HG02938 (cell line): ENCODE measurements around the gene NAA25.
A peak's percentile ranks its signal among the peaks of the same experiment; 100 is the strongest.
"Not testable (repeated sequence)": the region's sequence is repeated elsewhere in the genome, so short reads cannot be mapped to it uniquely, and the experiment has no call there.

ENCODE experiments used
- ATAC-seq: cut with Tn5 transposase; IDR thresholded peaks from one replicate; pipeline ENCODE4 v1.9.1; 2021; ENCODE audit warnings: mild to moderate bottlenecking, moderate library complexity; ENCODE audit not compliant: unreplicated experiment

NAA25 gene

DNA sequence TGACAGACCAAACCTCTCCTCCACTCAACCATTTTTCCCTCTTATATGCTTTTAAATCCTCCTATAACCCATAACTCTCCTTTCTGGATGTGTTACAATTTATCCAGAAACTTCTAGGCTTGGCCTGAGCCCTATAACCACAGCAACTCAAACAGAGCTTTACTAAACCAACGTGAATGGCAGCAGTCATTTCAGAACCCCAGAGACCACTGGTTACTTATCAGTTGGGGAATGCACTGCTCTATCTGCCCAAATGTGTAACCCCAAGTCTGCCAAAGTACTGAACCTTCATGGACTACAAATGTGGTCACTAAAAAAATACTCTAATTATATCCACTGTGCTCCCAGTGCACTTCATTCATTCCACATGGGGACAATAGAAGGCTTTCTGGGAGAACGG lies 42.0 kb downstream of the NAA25 start:
- no peak for ATAC-seq

DNA sequence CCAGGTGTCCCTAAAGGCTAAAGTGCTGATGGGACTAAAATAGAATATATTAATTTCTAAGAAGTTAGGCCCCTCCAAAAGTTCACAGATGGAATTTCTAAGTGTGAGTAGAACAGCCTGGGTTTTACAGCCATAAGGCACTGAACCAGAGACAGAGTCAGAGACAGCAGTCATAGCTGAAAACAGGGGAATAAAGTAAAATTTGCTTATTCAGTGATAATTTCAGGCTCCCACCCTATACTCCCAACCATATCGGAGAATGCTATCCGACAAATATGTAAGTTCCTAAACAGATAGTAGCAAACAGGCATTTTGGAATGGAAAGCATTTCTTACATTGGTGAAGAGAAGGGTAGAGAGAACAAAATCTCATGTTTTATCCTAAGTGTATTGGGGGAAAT lies 45.3 kb downstream of the NAA25 start:
- no peak for ATAC-seq

DNA sequence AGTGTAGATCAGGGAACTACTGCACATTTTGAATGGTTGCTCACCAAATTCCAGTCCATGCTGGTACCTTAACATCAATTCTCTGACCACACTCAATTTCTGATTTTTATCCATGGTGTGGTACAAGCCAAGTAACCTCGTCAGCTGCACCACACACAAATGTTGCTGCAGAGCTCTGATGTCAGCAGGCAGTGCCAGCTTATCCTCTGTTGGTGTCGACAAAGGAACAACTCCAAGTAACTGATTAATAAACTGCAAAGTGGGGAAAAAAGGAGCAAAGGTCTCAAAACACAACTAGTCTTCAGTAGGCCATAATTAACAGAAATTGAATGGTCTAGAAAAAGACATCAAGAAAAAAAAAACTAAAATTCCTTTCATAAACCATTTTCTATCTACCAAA lies 47.4 kb downstream of the NAA25 start:
- ATAC-seq: no peak

DNA sequence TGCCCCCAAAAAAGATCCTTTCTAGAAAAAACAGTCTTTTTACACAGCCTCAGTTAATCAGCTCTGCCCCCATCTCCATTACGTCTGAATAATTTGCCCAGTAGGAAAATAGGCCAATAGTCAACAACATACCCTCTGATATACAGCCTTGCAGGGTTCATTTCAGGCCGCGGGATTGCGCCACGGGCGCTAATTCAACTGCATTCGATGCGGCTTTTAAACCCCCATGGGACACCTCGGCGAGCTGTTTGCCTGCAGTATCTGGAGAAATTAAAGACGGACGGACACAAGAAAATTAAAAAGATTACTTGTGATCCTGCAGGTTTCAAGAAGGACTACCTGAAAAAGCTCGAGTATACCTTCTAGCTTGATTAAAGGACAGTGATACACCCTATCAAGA lies 59.2 kb downstream of the NAA25 start:
- no peak for ATAC-seq

DNA sequence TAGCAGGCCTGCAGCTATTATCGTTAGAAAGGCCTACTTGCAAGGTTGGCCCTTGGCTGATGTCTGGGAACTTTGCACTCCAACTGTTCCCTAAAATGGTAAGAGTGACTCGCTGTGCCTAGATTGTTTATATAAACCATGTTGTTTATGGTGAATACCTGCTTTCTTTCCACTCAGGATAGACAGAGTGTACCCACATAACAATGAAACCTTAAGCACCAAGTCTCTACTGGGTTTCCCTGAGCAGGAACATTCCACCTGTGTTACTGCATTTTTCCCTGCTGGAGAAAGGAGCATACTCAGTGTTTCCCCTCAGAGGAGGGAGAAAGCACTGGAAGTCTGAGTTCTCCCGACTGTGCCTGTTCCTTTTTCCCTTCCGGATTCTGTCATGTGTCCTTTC lies 62.6 kb downstream of the NAA25 start:
- no peak for ATAC-seq

DNA sequence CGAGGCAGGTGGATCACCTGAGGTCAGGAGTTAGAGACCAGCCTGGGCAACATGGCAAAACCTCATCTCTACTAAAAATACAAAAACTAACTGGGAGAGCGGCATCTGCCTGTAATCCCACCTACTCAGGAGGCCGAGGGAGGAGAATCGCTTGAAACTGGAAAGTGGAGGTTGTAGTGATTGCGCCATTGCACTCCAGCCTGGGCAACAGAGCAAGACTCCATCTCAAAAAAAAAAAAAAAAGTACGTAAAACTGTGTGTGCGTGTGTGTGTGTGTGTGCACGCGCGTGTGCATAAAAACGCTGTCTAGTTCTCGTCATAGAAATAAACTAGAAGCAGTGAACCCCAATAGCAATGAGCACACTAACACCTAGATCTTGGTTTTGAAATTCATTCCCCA lies 72.0 kb downstream of the NAA25 start:
- ATAC-seq: not testable (repeated sequence)

DNA sequence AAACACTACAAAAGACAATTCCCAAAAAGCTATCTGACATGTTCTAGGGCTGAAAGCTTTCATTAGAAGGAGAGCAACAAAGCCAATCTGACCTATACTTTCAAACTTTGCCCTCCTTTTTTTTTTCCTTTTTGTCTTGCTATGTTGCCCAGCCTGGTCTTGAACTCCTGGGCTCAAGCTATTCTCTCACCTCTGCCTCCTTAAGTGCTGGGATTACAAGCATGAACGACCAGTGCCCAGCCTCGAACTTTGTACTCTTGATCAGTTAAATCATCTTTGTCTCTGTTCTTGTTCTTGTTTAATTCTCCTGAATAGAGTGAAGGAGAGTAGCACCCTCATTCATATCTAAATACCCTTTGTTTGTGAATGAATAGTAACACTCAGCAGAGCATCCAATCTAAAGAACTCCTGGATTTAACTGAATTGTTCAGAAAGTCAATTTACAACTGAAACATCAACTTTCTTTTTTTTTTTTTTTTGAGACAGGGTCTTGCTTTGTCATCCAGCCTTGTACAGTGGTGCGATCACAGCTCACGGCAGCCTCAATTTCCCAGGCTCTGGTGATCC lies 73.3 kb downstream of the NAA25 start:
- no peak for ATAC-seq

DNA sequence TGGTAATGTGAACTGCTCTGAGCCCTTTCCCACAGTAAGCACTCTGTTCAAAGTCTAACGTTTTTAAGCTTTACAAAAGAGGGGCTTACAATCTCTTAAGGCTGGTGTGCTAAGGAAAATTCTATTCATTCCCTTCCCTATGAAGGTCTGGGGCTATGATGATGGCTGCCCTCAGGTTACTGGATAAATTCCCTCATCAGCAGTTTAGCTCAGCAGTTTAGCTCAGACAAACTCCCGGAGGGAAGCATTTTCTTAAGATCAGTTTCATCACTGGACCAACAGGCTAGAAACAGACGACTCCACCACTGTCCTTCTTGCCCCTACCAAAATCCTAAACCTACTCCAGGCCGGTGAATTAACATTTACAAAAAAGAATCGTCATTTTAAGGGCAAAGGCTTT lies 76.3 kb downstream of the NAA25 start:
- ATAC-seq: no peak

DNA sequence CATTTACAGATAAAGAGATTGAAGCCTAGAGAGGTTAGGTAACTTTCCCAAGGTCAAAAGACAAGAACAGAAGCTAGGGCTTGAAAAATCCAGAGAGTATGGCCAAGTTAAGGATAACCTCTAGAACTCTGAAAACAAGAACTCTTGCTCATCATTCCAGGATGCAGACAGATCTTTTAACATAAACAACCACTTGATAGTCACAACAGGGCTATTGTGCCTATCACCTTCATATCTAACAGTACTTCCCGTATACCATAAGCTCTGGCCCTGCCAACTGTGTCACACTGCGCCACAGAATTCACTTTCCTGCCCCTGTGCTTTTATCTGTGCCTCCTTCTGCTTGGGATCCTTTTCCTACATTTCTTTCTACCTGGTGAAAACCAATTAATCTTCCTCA lies 77.1 kb downstream of the NAA25 start:
- ATAC-seq: no peak

DNA sequence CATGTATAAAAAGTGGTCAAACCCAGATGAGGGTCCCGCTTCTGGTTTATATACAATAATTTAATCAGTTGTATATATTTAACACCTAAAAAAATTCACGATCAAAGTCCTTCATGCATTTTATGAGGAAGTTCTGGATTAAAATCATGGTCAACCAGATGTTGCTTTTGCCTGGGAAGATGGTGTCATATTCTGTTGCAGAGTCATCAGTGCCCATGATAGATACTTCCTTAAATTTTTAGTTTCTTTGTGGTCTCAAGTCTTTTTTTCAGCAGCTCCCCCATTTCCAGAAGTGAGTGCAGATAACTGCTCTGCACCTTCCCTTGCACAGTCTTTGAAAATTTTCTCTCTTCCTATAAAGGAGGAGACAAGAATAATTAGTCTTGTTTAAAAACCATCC lies 79.3 kb downstream of the NAA25 start:
- ATAC-seq: no peak

DNA sequence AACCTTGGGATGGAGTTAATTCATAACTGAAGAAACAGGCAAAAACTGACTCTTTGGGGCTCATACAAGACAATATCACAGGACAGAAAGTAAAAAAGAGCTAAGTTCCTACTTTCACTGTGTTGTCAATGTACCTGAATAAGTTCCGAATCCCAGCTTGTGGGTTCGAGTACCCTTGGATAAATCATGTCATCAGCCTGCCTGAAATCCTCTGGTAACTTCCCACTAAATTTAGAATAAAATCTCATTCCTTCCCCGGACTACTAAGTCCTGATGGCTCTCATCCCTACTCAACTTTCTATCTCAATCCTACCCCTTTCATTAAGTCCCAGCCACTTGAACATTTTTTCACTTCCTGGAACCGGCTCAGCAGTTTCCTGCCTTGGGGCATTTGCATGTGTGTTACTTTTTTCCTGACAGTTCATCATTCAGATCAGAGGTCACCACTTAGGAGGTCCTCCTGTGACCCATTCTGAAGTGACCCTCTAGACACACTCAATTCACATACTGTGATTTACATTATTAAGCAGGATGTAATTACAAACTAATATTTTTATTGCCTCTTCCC lies 82.7 kb downstream of the NAA25 start:
- no peak for ATAC-seq

DNA sequence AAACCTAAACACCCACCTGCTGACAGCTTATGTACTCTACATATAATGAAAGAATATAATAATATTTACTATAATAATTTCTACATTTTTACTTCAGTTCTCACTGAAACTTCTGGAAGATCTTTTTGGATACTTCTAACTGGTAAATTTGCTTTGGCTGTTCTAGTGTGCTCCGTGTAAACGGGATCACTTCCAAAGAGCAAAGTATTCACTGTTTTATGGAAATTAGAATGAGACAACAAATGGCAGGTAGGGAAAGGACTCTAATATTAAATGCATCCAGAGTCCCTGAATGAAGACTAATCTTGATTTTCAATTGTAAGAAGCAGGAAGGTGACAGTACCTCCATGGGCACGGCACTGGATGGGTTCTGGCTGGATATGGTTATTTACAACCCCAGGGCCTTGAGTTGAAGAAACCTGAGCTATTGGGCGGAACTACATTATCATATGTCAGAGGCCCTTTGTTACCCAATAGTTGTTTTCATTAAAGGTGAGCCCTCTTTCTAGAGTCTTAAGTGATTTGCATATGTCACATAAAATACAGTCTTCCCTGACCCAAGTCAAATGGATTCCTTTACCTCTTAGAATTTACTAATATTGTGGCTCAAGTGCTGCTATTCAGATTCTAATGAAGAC lies 84.7 kb downstream of the NAA25 start:
- no peak for ATAC-seq

DNA sequence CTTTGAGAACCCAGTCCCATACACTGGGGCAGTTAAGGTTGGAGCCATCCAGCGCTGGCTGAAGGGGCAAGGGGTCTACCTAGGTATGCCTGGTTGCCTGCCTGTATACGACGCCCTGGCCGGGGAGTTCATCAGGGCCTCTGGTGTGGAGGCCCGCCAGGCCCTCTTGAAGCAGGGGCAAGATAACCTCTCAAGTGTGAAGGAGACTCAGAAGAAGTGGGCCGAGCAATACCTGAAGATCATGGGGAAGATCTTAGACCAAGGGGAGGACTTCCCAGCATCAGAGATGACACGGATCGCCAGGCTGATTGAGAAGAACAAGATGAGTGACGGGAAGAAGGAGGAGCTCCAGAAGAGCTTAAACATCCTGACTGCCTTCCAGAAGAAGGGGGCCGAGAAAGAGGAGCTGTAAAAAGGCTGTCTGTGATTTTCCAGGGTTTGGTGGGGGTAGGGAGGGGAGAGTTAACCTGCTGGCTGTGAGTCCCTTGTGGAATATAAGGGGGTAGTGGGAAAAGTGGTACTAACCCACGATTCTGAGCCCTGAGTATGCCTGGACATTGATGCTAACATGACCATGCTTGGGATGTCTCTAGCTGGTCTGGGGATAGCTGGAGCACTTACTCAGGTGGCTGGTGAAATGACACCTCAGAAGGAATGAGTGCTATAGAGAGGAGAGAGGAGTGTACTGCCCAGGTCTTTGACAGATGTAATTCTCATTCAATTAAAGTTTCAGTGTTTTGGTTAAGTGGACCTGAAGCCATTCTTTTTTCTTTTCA lies 86.2 kb downstream of the NAA25 start:
- no peak for ATAC-seq

DNA sequence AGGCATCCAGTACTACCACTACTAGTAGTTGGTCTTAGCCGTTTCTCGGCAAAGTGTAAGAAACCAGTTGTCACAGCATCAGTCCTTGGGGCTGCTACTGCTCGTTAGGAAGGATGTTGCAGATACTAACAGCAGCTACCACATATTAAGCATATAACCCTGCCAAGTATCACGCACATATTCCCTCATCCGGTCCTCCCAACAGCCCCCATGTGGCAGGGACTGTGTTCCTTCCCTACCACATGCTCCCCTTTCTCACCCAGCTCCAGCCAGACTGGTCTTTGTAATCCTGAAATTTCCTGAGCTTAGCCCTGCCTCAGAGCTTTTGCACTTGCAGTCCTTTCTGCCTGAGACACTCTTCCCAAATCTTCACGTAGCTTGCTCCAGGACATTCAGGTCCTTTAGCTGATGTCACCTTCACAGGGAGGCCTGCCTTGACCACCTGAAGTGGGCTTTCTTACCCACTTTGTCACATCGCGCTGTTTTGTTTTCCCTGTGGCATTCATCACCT lies 87.6 kb downstream of the NAA25 start:
- ATAC-seq: no peak

DNA sequence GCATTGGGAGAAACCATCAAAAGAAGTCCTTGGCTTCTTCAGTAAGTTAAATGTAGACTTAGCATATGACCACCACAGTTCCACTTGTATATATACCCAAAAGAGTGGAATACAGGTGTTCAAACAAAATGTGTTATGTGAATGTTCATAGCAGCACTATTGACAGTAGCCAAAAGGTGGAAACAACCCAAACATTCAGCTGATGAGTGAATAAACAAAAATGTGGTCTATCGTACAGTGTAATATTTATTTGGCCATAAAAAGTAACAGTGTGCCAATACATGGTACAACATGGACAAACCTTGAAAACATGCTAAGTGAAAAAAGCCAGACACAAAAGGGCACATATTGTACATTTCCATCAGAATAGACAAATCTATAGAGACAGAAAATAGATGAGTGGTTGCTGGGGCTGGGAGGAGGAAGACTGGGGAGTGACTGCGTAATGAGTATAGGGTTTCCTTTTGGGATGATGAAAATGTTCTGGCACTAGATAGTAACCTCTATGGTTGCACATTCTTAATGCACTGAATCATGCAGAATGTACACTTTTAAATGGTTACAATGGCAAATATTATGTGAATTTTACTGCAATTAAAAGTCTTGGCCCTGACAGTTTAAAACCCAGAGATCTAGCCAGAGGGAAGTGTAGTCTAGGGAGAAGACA lies 89.9 kb downstream of the NAA25 start:
- ATAC-seq: no peak

DNA sequence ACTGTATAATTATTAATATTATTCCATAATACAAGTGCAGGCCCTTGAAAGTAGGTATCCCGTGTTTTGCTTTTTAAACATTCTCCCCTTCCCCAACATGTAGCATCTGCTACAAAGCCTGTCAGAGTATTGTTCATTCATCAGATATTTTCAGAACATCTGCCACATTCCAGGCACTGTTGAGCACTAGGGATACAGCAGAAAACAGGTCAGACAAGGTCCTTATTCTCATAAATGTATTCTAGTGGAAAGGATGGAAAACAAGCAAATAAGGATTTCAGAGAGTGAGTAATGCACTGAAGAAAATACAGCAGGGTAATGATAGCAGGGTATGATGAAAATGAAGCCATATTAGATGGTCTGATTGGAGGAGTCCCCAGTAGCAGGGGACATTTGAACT lies 91.5 kb downstream of the NAA25 start:
- ATAC-seq: no peak

DNA sequence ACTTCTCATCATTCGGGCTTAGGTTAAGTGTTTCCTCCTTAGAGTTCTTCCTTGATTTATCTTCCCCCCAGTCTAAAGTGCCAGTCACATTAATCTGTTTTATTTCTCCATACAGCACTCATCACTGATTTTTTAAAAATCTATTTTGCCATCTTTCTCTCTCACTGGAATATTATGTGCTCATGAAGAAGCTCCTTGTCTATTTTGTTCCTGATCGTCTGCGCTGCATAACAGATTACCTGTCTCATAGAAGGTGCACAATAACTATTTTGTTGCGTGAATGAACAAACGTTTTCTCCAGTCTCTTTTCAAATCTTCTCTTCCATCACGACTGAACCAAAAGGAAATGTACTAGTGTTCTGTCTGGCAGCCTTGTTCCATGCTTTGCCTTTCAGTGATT lies 92.6 kb downstream of the NAA25 start:
- no peak for ATAC-seq

DNA sequence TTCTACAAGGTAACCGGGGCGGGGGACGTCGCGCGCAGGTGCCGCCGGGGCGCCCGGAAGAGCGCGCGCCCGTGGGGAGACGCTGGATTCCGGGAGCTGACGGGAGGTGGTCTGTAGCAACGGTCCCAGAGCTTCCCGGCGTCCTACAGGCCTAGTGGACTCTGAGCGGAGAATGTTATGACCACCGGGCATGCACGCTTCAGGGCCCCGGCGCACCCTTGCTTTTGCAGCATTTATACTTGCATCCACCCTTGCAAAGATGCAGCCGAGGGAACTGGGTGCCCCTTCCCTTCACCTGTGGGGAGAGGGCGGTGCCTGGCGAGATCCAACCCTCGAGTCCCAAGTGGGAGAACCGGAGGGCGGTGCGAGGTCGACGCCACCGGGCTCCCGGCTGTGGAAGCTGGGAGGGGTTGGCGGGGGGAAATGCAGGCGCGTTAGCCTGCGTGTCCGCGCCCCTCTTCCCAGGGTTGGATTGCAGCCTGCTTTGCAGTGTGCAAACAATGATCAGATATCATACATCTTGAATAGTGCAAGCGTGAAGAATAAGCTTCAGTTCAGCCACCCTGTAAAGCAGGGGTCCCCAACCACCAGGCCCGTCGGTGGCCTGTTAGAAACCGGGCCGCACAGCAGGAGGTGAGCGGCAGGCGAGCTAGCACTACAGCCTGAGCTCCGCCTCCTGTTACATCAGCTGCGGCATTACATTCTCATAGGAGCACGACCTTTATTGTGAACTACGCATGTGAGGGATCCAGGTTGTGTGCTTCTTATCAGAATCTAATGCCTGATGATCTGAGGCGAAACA lies 94.8 kb downstream of the NAA25 start:
- ATAC-seq: peak; percentile 6

DNA sequence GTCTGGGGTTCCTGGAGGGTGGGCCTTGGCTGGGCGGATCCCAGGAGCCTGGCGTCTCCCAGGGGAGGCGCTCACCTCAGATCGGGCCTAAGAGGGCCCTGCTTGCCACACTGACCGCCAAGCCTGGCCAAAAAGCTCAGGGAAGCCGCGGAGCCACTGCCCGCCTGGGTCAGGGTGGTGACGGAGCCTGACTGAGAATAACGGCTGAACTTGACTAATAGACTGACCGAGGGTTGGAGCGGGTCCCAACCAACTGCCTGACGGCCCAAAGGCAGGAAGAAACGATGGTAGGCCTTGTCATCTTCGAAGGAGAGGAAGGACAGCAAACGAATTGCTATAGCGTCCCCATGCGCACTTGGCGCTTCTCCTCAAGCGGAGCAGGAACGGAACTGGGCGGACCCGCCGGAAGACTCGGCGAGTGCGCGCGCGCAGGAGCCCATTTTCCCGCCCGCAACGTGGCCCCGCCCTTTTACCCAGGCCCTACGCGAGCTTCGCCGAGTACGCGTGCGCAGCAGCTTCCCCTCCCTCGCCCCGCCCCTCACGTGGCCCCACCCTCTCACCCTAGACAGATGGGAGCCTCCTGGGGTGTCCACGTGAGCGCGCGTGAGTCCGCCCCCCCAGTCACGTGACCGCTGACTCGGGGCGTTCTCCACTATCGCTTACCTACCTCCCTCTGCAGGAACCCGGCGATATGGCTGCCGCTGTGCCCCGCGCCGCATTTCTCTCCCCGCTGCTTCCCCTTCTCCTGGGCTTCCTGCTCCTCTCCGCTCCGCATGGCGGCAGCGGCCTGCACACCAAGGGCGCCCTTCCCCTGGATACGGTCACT lies 95.6 kb downstream of the NAA25 start, which contains the start of the genes ERP29 and TMEM116:
Gene ERP29 (plus strand): TSS at position 652 of the 826 bp plus-strand sequence. CDS start 40 bp downstream, at position 692.
Gene TMEM116 (minus strand): TSS at position 391 of the 826 bp plus-strand sequence. CDS start 7,895 bp downstream, outside the sequence.
- ATAC-seq: peak; percentile 63
